H1 (cell line): Measurements from ENCODE around the gene KHDC4. TPM values are rescaled to one million over a fixed set of nuclear protein-coding genes. Genes with fewer than 3 reads are reported as not detected.

Experiments
- CHD1 ChIP-seq: IDR thresholded peaks from 2 replicates; pipeline ENCODE4 v1.6.1; 2012; ENCODE audit warnings: low read depth, low read length, improper control_type of control experiment
- CREB1 ChIP-seq: IDR thresholded peaks from 2 replicates; pipeline ENCODE4 v1.6.1; 2012; ENCODE audit warnings: inconsistent platforms
- EZH2 ChIP-seq: fragments of 200-600 bp; sonication (generic); IDR thresholded peaks from 2 replicates; pipeline ENCODE4 v1.7.1; 2012; ENCODE audit warnings: low read depth, mild to moderate bottlenecking, moderate library complexity, low read length, inconsistent platforms; ENCODE audit not compliant: severe bottlenecking
- MAFK ChIP-seq: IDR thresholded peaks from 2 replicates; pipeline ENCODE4 v1.6.1; 2012; ENCODE audit warnings: low read depth, mild to moderate bottlenecking, improper control_type of control experiment, low read length
- NRF1 ChIP-seq: IDR thresholded peaks from 2 replicates; pipeline ENCODE4 v1.6.1; 2011; ENCODE audit warnings: mild to moderate bottlenecking, low read depth, low read length, improper control_type of control experiment
- TCF12 ChIP-seq: IDR thresholded peaks from 2 replicates; pipeline ENCODE4 v1.6.1; 2011; ENCODE audit warnings: low read depth, mild to moderate bottlenecking, low read length
- polyA plus RNA-seq, 7 experiments: library from polyadenylated mRNA; depleted of rRNA in 3 of 7; stranded (reverse) in 5 of 7; unstranded in 2 of 7; fragments of >200 nt in 5 of 7; fragments of 200-250 nt in 2 of 7; gene quantifications; 1 replicate in 5 of 7; 2 replicates in 1 of 7; 4 replicates in 1 of 7; pipeline versions ENCODE4 v1.2.1 to v1.2.3, GENCODE V29; 2011 to 2013; ENCODE audit warnings: missing spikeins in 2 of 7, mixed read lengths in 2 of 7
- total RNA-seq: library from RNA; stranded (reverse); fragmentation: NEBNext Ultra II Directional; extraction: Animal tissue kit (Norgen Biotek cat#: 25700); gene quantifications from 2 replicates; pipeline ENCODE4 v1.2.1, GENCODE V29; 2021
- TF ChIP-seq, protein P1 (sequence below): IDR thresholded peaks from 2 replicates; pipeline ENCODE4 v1.6.1; 2012; ENCODE audit warnings: low read length, inconsistent platforms
- TF ChIP-seq, protein P2 (sequence below): IDR thresholded peaks from 2 replicates; pipeline ENCODE4 v1.6.1; 2011; ENCODE audit warnings: low read length, improper control_type of control experiment

The KHDC4 gene
- total and polyA plus RNA-seq, 2 of the 8 experiments (the other 6 are each of a cell fraction or from before 2014, with no cell fraction given) = 56.6 to 81.1 TPM

DNA sequence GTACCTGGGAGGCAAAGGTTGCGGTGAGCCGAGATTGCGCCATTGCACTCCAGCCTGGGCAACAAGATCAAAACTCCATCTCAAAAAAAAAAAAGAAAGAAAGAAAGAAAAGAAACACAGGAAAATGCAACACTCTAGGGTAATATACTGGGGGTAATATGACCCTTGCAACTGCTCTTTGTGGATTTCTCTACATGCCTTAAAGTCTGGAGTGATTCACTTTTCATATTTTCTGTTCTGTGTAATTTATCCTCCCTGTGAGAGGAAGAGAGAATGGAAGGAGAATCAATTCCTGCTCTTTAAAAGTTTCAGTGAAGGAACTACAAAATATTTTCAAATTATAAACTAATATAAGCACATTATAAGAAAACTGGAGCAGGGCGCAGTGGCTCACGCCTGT, 45.7 kb downstream of the KHDC4 start (continued):
- TF ChIP-seq, protein P1, sequence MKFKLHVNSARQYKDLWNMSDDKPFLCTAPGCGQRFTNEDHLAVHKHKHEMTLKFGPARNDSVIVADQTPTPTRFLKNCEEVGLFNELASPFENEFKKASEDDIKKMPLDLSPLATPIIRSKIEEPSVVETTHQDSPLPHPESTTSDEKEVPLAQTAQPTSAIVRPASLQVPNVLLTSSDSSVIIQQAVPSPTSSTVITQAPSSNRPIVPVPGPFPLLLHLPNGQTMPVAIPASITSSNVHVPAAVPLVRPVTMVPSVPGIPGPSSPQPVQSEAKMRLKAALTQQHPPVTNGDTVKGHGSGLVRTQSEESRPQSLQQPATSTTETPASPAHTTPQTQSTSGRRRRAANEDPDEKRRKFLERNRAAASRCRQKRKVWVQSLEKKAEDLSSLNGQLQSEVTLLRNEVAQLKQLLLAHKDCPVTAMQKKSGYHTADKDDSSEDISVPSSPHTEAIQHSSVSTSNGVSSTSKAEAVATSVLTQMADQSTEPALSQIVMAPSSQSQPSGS = no peak
- no peak for TF ChIP-seq TCF12
- TF ChIP-seq CHD1 = no peak
- no peak for TF ChIP-seq MAFK
- no peak for TF ChIP-seq NRF1
- no peak for TF ChIP-seq CREB1
- TF ChIP-seq EZH2 = no peak
- TF ChIP-seq, protein P2, sequence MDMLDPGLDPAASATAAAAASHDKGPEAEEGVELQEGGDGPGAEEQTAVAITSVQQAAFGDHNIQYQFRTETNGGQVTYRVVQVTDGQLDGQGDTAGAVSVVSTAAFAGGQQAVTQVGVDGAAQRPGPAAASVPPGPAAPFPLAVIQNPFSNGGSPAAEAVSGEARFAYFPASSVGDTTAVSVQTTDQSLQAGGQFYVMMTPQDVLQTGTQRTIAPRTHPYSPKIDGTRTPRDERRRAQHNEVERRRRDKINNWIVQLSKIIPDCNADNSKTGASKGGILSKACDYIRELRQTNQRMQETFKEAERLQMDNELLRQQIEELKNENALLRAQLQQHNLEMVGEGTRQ = no peak
- TF ChIP-seq, all 59 proteins: peak for 0
